ENCODE results near the gene POLA2. TPM values are rescaled to one million over a fixed set of nuclear protein-coding genes. Genes with fewer than 3 reads are reported as not detected.

Gene POLA2
- total and polyA plus RNA-seq, 4 donors, result 4.5 to 14.2 (median 9.5) TPM

- Histone ChIP-seq H3K4me1 (ENCODE audit: control insufficient read depth in 5 of 5, insufficient read depth in 5 of 5, low read length in 5 of 5) (peaks cover 0 to 15% (median 0%) of the 10 kb centered on the region in 5 donors), H3K9me3 (ENCODE audit: control insufficient read depth in 4 of 4, insufficient read depth in 3 of 4, low read length in 3 of 4) (no peaks in the 10 kb centered on the region), H3K27me3 (ENCODE audit: control insufficient read depth in 3 of 3, insufficient read depth in 3 of 3, low read length in 2 of 3) (no peaks in the 10 kb centered on the region), H3K9ac (ENCODE audit: insufficient read depth in 1 of 2, low read length in 2 of 2) (no peak overlapping the region), H3K27ac (ENCODE audit: low read depth in 1 of 2, low read length in 1 of 2) (no peak overlapping the region), H3K36me3 (ENCODE audit: control insufficient read depth in 4 of 4, insufficient read depth in 4 of 4, low read length in 4 of 4) (peaks cover 0 to 22% (median 19%) of the 10 kb centered on the region in 4 donors), H3K4me3 (no peak overlapping the region)
- WGBS, 2 donors, result 73 to 81% methylated on average over 12 of the region's 12 CpGs
- TF ChIP-seq CTCF (IDR thresholded peaks at IDR 0.05; ENCODE audit: control extremely low read depth, extremely low read depth), result no peak
- ATAC-seq (ENCODE audit: insufficient read depth, low FRiP score) (no peak), DNase-seq (no peak)
Measured at GRCh38 chr11:65323813-65324212, 62.1 kb downstream of the POLA2 start.

DNA sequence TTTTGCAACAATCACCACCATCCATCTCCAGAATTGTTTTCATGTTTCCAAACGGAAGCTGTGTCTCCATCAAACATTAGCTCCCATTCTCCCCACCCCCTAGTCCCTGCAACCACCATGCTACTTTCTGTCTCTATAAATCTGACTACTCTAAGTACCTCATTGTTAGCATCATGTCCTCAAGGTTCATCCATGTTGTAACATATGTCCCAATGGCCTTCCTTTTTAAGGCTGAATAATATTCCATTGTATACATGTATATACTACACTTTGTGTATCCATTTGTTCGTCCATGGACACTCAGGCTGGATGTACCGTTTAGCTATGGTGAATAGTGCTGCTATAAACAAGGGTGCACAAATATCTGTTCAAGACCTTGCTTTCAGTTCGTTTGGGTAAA lies 63.7 kb downstream of the POLA2 start:
- Histone ChIP-seq H3K36me3 (ENCODE audit: control insufficient read depth in 4 of 4, insufficient read depth in 4 of 4, low read length in 4 of 4) (peaks cover 0 to 20% (median 17%) of the 10 kb centered on the region in 4 donors), H3K27ac (ENCODE audit: low read depth in 1 of 2, low read length in 1 of 2) (no peak overlapping the region), H3K9ac (ENCODE audit: insufficient read depth in 1 of 2, low read length in 2 of 2) (no peak overlapping the region), H3K9me3 (ENCODE audit: control insufficient read depth in 4 of 4, insufficient read depth in 3 of 4, low read length in 3 of 4) (no peaks in the 10 kb centered on the region), H3K4me1 (ENCODE audit: control insufficient read depth in 5 of 5, insufficient read depth in 5 of 5, low read length in 5 of 5) (peaks cover 0 to 19% (median 0%) of the 10 kb centered on the region in 5 donors), H3K27me3 (ENCODE audit: control insufficient read depth in 3 of 3, insufficient read depth in 3 of 3, low read length in 2 of 3) (no peaks in the 10 kb centered on the region), H3K4me3 (no peak overlapping the region)
- no peak for DNase-seq
- no peak for TF ChIP-seq CTCF (IDR thresholded peaks at IDR 0.05; ENCODE audit: control extremely low read depth, extremely low read depth)
- ATAC-seq (ENCODE audit: insufficient read depth, low FRiP score), result no peak
- WGBS, 2 donors, result 88 to 92% methylated on average over 4 of the region's 4 CpGs

DNA sequence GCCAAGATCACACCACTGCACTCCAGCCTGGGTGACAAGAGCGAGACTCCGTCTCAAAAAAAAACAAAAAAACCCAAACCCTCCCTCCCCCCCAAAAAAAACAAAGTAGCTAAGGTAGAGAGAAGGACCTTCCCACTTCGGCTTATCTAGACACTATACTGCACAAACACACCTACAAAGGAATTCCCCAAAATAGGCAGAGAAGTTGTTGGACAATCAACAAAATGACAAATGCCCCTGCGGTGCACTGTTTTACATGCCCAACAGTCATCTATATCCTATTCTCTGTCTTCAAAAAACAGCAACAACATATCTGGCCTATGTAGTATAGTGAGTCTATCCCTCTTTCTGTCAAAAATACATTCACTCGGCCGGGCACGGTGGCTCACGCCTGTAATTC lies 65.3 kb downstream of the POLA2 start:
- 87 to 93% methylated on average over 8 of the region's 8 CpGs for WGBS, 2 donors
- no peak overlapping the region for H3K27ac ChIP-seq (ENCODE audit: low read depth in 1 of 2, low read length in 1 of 2)
- no peak for TF ChIP-seq CTCF (IDR thresholded peaks at IDR 0.05; ENCODE audit: control extremely low read depth, extremely low read depth)
- H3K4me3 ChIP-seq, result no peak overlapping the region
- no peak for DNase-seq
- no peak overlapping the region for H3K9ac ChIP-seq (ENCODE audit: insufficient read depth in 1 of 2, low read length in 2 of 2)
- no peaks in the 10 kb centered on the region for H3K27me3 ChIP-seq (ENCODE audit: control insufficient read depth in 3 of 3, insufficient read depth in 3 of 3, low read length in 2 of 3)
- H3K36me3 ChIP-seq (ENCODE audit: control insufficient read depth in 4 of 4, insufficient read depth in 4 of 4, low read length in 4 of 4), result peaks cover 0 to 6% (median 4%) of the 10 kb centered on the region in 4 donors
- ATAC-seq (ENCODE audit: insufficient read depth, low FRiP score), result no peak
- H3K9me3 ChIP-seq (ENCODE audit: control insufficient read depth in 4 of 4, insufficient read depth in 3 of 4, low read length in 3 of 4), result no peaks in the 10 kb centered on the region
- peaks cover 0 to 11% (median 0%) of the 10 kb centered on the region in 5 donors for H3K4me1 ChIP-seq (ENCODE audit: control insufficient read depth in 5 of 5, insufficient read depth in 5 of 5, low read length in 5 of 5)

DNA sequence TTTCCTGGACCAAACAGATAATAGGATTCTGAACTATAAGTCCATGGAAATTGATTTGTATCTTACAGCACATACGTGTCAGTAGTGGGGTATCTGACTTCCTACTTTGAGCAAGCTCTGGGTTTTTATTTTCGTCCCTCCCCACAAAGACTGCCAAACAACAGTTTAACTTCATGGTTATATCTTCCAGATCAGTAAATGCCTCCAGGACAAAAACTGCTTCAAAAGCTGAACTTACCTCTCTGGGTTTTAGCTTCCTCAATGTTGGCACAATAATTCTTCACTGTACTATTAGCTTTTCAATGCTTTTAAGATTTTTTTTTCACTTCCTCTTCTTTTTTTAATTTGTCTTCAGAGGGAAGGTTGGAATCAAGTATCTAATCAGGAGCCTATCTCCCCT lies 67.7 kb downstream of the POLA2 start:
- H3K4me3 ChIP-seq, result no peak overlapping the region

More for the DNA sequence above, 67.7 kb downstream of the POLA2 start:
- TF ChIP-seq CTCF (IDR thresholded peaks at IDR 0.05; ENCODE audit: control extremely low read depth, extremely low read depth), result no peak
- DNase-seq (no peak), ATAC-seq (ENCODE audit: insufficient read depth, low FRiP score) (no peak)
- Histone ChIP-seq H3K27ac (ENCODE audit: low read depth in 1 of 2, low read length in 1 of 2) (no peak overlapping the region), H3K27me3 (ENCODE audit: control insufficient read depth in 3 of 3, insufficient read depth in 3 of 3, low read length in 2 of 3) (no peaks in the 10 kb centered on the region), H3K36me3 (ENCODE audit: control insufficient read depth in 4 of 4, insufficient read depth in 4 of 4, low read length in 4 of 4) (no peaks in the 10 kb centered on the region), H3K4me1 (ENCODE audit: control insufficient read depth in 5 of 5, insufficient read depth in 5 of 5, low read length in 5 of 5) (peaks cover 0 to 6% (median 0%) of the 10 kb centered on the region in 5 donors), H3K9ac (ENCODE audit: insufficient read depth in 1 of 2, low read length in 2 of 2) (no peak overlapping the region), H3K9me3 (ENCODE audit: control insufficient read depth in 4 of 4, insufficient read depth in 3 of 4, low read length in 3 of 4) (no peaks in the 10 kb centered on the region)
- 35 to 40% methylated on average over 2 of the region's 2 CpGs for WGBS, 2 donors

Measured in lung (tissue), 12 donors.